Measurements from ENCODE around the gene CNPPD1. TPM values are rescaled to one million over a fixed set of nuclear protein-coding genes. Genes with fewer than 3 reads are reported as not detected.

Gene CNPPD1
- total RNA-seq, 1 experiment from 2014 or later = 32.8 TPM

GRCh38 chr2:219168526-219168925 lies 8.2 kb downstream of the CNPPD1 start:
- no peak for TF ChIP-seq ZNF219 (CRISPR knock-in tag; IDR thresholded peaks at IDR 0.05; ENCODE audit: borderline replicate concordance)
- TF ChIP-seq JAZF1 (CRISPR knock-in tag; IDR thresholded peaks at IDR 0.05) = no peak
- TF ChIP-seq AR (CRISPR knock-in tag; IDR thresholded peaks at IDR 0.05) = no peak
- no peak for TF ChIP-seq NFATC4 (CRISPR knock-in tag; IDR thresholded peaks at IDR 0.05)
- POLR2A ChIA-PET = no interaction called here

GRCh38 chr2:219167997-219168396 lies 8.7 kb downstream of the CNPPD1 start:
- ChIA-PET CTCF (interaction anchor here (0.6 to 0.7 kb wide), 2 partner anchors 43 to 168 kb away, joined by 3 to 4 read pairs; no protein-coding TSS in a partner anchor), POLR2A (no interaction called here)
- Mint-ChIP-seq H3K4me1 (0 out of 2 replicates have a peak, but pooled peaks cover 3% of the 10 kb centered on the region), H3K27ac (no peak overlapping the region; the same call in 1 of the 2 replicates), H3K27me3 (ENCODE audit: low read depth) (peaks cover 4% of the 10 kb centered on the region), H3K4me3 (no peak overlapping the region), H3K36me3 (no peaks in the 10 kb centered on the region), H3K9me3 (no peaks in the 10 kb centered on the region)
- DNase-seq (ENCODE audit: low spot score) (no peak), ATAC-seq (no peak; the same call in 1 of the 2 replicates)
- TF ChIP-seq USF1 (CRISPR knock-in tag; IDR thresholded peaks at IDR 0.05) = no peak
- no peak for TF ChIP-seq ZNF532 (CRISPR knock-in tag; IDR thresholded peaks at IDR 0.05; ENCODE audit: borderline replicate concordance)
- no peak for TF ChIP-seq ERG (CRISPR knock-in tag; IDR thresholded peaks at IDR 0.05)
- TF ChIP-seq ZNF138 (CRISPR knock-in tag; conservative IDR thresholded peaks at IDR 0.05) = no peak
- no peak for TF ChIP-seq HMGA2 (CRISPR knock-in tag; IDR thresholded peaks at IDR 0.05)
- TF ChIP-seq ZNF219 (CRISPR knock-in tag; IDR thresholded peaks at IDR 0.05; ENCODE audit: borderline replicate concordance) = no peak
- TF ChIP-seq GRHL2 (CRISPR knock-in tag; IDR thresholded peaks at IDR 0.05; ENCODE audit: insufficient replicate concordance, severe bottlenecking) = no peak
- no peak for TF ChIP-seq CREB1 (CRISPR knock-in tag; IDR thresholded peaks at IDR 0.05)
- TF ChIP-seq AR (CRISPR knock-in tag; IDR thresholded peaks at IDR 0.05) = no peak
- TF ChIP-seq FOXJ3 (CRISPR knock-in tag; IDR thresholded peaks at IDR 0.05; ENCODE audit: borderline replicate concordance) = no peak

More at GRCh38 chr2:219168526-219168925, 8.2 kb downstream of the CNPPD1 start:
- Mint-ChIP-seq H3K27ac (no peak overlapping the region), H3K9me3 (no peaks in the 10 kb centered on the region), H3K4me1 (0 out of 2 replicates have a peak, but pooled peaks cover 3% of the 10 kb centered on the region), H3K36me3 (no peaks in the 10 kb centered on the region), H3K27me3 (ENCODE audit: low read depth) (no peaks in the 10 kb centered on the region; the same call in 1 of the 2 replicates), H3K4me3 (no peak overlapping the region)
- CTCF ChIA-PET = interaction anchor here (0.6 kb wide), 1 partner anchor 43 kb away, joined by 3 read pairs; no protein-coding TSS in a partner anchor
- DNase-seq (ENCODE audit: low spot score) (no peak), ATAC-seq (no peak)
